Activated naive CD8-positive, alpha-beta T cell (primary cell): ENCODE measurements around the gene NAP1L4.

Experiments used
- H3K27ac Mint-ChIP-seq: one replicate; pipeline ENCODE4 v1.8.0; 2021; ENCODE audit warnings: mixed read lengths
- H3K27me3 Mint-ChIP-seq: one replicate; pipeline ENCODE4 v1.8.0; 2021; ENCODE audit warnings: mixed read lengths
- H3K36me3 Mint-ChIP-seq: one replicate; pipeline ENCODE4 v1.8.0; 2021; ENCODE audit warnings: mixed read lengths
- H3K4me1 Mint-ChIP-seq: one replicate; pipeline ENCODE4 v1.8.0; 2021; ENCODE audit warnings: low read depth, mixed read lengths
- H3K4me3 Mint-ChIP-seq: one replicate; pipeline ENCODE4 v1.8.0; 2021; ENCODE audit warnings: mild to moderate bottlenecking, mixed read lengths
- H3K9me3 Mint-ChIP-seq: one replicate; pipeline ENCODE4 v1.8.0; 2021; ENCODE audit warnings: low read depth, mixed read lengths

The NAP1L4 gene

DNA sequence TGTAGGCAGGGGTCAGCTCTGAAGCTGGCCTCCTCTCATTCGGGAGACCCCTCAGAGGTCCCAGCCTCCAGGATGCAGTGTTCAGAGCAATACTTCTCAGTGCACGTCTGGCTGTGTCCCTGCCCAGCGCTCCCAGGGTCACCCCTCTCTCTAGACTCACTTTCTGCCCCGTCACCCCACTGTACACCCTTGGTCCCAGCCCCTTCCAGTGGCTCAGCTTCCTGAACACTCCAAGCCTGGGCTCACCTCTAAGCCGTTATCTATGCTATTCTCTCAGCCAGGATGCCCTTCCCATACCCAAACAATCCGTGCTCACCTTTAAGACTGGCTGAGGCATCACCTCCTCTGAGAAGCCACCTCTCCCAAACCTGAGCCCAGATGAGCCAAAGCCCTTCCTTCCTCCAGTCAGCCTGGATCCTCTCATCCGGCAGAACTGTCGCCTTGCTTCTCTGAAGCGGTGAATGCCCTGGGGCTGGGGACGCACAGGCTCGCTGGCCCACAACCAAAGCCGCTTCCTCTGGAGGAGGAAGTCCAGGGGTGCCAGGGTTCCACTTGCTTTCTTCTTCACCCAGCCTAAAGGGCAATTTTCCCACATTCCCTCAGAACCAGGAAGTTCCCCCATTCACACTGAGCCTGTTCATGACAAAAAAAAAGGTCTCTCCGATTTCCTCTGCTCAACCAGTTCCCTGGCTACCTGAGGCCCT is 92.9 kb downstream of the NAP1L4 start:
- peaks cover 2% of the 10 kb centered on the region for H3K36me3 Mint-ChIP-seq
- H3K4me1 Mint-ChIP-seq, result peaks cover 39% of the 10 kb centered on the region
- H3K27ac Mint-ChIP-seq, result peak overlapping the region; percentile 88
- H3K9me3 Mint-ChIP-seq, result no peaks in the 10 kb centered on the region
- no peaks in the 10 kb centered on the region for H3K27me3 Mint-ChIP-seq
- peak overlapping the region; percentile 72 for H3K4me3 Mint-ChIP-seq

- Mint-ChIP-seq H3K27me3 (no peaks in the 10 kb centered on the region), H3K27ac (peak overlapping the region; percentile 90), H3K4me3 (peak overlapping the region; percentile 72), H3K36me3 (no peaks in the 10 kb centered on the region), H3K4me1 (peaks cover 35% of the 10 kb centered on the region), H3K9me3 (no peaks in the 10 kb centered on the region)
These were observed 93.6 kb downstream of the NAP1L4 start for GRCh38 chr11:2898366-2899079.

DNA sequence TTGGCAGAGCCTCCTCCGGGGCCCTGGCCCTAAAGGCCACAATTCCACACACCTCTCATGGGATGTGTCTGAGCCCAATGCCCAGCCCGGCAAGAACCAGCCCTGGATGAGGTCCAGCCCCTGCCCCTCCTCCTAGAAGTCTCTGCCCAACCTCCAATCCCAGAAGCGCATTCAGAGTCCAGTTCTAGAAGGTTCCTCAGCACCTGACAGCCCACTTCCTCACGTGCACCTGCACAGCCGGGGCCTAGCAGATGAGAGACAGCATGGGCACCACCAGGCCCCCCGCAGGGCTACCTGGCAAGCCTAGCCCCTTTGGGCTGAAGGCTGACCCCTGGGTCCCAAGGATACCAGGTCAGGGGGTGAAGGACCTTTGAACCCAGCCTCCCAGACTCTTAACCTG is 95.1 kb downstream of the NAP1L4 start:
- H3K4me1 Mint-ChIP-seq, result peaks cover 40% of the 10 kb centered on the region
- no peaks in the 10 kb centered on the region for H3K9me3 Mint-ChIP-seq
- no peak overlapping the region for H3K27ac Mint-ChIP-seq
- no peaks in the 10 kb centered on the region for H3K36me3 Mint-ChIP-seq
- H3K27me3 Mint-ChIP-seq, result no peaks in the 10 kb centered on the region
- H3K4me3 Mint-ChIP-seq, result no peak overlapping the region

DNA sequence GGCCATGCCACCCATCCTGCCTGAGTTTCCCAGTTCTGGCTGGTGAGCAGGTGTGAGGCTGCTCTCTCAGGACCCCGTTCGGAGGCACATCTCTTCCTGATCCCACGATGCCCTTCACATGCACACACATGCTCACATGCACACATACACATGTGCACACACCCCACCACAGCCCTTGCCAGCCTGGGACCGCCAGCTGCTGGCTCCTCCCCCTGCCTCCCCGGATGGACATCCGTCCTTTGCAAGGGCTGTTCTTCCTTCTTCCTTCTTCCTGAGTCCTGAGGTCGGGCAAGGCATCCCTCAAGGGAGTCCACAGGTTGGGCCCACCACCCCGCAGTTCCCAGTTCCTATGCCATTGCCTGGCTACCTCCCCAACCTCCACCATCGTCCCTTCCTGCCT is 96.1 kb downstream of the NAP1L4 start:
- no peak overlapping the region for H3K4me3 Mint-ChIP-seq

More for the DNA sequence above, 96.1 kb downstream of the NAP1L4 start:
- Mint-ChIP-seq H3K36me3 (no peaks in the 10 kb centered on the region), H3K27me3 (no peaks in the 10 kb centered on the region), H3K9me3 (no peaks in the 10 kb centered on the region), H3K27ac (no peak overlapping the region), H3K4me1 (peaks cover 46% of the 10 kb centered on the region)
